T-helper 1 cell (primary cell): Measurements from ENCODE around the gene DENND1C.

Source experiments
- DNase-seq, 5 donors: peaks; one replicate each; pipeline ENCODE4 v3.0.0-alpha.2; 2012 to 2020

Gene DENND1C

DNA sequence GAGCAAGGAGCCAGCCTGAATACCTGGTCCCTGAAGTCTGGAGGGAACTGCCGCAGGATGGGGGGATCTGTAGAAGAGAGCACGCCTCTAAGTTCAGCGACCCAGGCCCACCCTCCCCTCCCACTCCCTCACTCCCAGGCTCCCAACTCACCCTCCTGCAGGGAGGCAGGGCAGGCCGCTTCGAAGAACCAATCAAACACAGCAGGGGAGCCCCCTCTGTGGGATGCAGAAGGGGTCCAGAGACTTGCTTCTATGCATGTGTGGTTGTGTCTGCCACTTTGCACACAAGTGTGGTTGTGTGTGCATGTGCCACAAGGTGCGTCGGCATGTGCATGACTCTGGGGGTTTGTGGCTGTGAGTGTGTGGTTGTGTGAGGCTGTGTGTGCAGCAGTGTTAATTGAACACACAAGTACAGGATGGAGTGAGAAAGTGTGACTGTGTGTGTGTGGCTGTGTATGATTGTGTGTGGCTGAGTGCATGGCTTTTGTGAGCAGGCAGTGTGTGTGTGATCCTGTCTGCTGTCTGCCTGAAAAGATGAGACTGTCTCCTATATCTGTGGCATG is 1.7 kb downstream of the DENND1C start:
- no peak for DNase-seq

DNA sequence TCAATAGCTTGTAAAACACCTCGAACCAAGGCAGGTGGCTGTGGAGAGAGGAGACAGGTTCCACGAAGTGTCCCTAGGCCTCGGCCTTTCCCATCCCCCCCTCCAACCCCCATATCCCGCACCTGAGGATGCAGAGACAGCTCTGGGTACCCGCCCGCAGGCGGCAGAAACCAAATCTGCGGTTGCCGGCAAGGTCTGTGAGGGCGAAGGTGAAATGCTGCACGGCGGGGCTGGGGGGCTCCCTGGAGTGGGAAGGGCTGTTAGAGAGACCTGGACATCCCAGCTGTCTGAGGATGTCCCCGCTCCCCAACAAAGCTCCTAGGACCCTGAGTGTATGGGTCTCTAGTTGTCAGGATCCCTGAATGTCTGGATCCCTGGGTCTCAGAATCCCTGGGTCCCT is 2.8 kb downstream of the DENND1C start:
- no peak for DNase-seq

DNA sequence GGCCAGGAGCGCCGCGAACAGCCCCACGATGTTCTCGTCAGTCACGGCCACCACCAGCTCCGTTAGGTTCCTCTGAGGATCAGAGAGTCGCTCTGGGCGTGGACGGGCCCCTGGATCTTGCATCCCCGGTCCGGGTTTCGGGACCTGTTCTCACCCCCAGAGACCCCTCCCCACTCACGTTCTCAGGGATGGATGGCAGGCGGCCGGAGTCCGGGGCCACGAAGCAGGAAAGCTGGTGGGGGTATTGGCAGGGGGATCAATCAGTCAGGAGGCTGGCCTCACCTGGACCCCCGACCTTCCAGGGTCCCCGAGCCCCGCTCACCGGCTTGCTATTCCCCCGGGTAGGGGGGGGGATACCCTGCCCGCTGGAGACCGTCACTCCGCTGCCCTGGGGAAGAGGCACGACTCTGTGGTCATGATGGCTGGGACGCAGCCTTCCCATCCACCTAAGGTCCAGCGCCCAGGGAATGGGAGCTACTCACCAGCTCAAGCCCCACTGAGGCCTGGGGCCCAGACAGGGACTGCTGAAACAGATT is 4.6 kb downstream of the DENND1C start:
- DNase-seq, result no peak

DNA sequence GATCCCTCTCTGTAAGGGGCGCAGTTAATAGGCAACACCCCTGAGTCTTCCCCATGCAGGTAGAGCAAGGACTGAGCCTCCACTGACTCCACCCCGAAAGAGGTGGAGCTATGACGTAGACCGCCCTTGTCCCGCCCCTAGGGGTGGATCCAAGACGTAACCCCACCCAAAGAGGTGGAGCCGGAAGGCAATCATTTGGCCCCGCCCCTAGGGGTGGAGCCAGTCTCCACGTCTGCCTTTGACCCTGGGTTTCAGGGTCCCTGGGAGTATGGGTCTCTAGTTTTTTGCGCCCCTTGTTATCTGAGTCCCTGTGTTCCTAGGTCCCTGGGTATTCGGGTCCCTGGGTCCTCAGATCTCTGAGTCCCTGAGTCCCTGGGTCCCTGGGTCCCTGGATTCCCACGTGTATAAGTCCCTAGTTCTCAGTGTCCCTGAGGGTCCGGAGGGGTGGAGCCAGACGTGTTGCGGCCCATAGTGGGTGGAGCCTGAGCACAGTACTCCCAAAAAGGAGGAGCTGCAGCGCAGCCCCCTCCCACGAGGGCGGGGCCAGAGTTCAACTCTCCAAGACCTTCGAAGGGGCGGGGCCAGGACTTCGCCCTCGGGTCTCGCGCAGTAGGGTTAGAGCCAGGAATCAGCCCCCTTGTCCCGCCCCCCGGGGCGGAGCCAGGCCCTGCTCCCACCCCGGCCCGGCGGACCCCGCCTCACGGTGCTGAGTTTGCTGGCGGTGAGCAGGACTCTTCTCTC is 5.3 kb downstream of the DENND1C start:
- DNase-seq, result peak in 4 of 5 donors; percentile 42 to 62 (median 52)

DNA sequence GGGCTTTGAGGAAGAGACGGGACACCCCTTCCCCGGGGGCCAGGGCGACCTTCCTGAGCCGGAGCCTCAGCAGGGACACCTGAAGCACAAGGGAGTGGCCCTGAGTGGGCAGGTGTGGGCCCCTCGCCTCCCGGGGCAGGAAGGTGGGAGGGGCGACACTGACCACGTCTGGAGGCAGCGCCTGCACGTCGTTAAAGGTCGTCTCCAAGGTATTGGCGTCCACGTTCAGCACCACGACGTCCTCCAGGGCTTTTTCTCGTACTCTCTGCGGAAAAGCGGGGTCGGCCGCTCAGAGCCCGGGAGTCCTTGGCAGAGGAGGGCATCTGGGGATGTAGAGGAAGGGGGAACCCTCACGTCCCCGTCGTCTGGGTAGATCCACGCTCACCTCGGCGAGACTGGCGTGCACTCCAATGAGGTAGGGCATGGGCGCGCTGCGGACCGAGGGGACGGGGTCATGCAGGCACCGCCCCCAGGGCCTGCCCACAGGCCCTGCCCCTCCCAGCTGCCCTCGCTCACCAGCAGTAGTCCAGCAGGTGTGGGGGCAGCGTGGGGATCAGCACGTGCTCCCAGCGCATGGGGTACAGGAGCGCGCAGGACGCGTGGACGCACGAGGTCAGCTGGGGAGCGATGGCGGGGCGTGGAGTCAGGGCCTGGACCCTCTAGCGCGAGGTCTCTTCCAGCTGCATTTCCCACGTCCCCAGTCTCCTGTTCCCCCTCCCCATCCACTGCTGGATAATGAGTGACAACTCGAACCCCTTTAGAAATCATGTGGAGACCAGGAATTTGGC is 6.1 kb downstream of the DENND1C start:
- DNase-seq, result no peak

DNA sequence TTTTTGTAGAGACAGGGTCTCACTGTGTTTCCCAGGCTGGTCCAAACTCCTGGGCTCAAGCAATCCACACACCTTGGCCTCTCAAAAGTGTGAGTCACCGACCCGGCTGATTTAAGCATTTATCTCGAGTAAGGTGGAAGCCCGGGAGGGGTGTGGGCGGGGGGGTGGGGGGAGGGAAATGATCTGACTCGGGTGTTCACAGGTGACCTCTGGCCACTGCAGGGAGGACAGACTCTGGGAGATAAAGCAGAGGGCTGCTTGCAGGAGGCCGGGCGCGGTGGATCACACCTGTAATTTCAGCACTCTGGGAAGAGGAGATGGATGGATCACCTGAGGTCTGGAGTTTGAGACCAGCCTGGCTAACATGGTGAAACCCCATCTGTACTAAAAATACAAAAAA is 7.9 kb downstream of the DENND1C start:
- no peak for DNase-seq

DNA sequence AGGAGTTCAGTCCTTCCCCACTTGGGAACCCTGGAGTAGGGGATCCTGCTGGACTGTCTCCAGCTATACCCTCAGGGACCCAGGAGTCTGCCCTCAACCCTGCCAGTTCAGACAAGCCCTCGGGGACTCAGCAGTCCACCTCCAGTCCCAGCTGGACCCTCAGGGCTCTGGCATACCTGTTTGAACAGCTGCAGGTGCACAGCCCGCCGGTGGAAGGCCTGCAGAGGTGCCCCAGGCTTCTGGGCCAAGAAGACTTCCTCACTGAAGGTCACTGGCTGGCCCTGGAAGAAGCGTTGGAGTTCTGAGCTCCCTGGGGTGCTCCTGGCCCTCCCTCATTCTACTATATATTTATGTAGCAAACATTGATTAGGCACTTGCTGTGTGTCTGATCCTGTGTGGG is 8.9 kb downstream of the DENND1C start:
- no peak for DNase-seq

DNA sequence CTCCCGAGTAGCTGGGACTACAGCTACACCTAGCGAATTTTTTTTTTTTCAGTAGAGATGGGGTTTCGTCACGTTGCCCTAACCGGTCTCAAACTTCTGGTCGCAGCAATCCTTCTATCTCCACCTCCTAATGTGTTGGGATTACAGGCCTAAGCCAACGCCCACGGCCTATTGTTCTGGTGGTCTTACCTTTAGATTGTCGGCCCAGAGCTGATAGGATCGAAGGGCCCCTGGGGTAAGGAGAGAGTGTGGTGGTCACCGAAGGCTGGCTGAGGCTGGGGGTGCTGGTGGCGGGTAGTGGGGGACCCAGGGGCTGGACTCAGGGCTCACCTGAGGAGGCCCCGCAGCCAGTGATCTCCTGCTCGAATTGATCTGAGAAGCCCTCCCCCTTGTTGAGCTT is 10.5 kb downstream of the DENND1C start:
- DNase-seq, result no peak

DNA sequence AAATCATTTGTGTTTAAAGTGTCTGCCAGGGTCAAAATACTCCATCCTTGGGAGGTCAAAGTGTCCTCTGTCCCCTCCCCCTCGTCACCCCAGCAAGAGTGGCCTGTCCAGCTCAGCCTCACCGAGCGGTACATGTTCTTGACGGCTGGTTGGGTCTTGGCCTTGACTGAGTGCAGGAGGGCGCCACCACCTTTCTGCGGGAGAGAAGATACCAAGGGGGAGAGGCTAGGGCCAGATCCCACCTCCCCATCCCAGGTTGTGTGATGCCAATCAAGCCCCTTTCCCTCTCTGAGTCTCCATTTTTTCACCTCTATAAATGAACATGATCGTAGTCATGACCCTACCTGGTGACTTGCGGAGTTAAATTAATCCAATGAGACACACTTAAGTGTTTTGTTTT is 11.4 kb downstream of the DENND1C start:
- no peak for DNase-seq

DNA sequence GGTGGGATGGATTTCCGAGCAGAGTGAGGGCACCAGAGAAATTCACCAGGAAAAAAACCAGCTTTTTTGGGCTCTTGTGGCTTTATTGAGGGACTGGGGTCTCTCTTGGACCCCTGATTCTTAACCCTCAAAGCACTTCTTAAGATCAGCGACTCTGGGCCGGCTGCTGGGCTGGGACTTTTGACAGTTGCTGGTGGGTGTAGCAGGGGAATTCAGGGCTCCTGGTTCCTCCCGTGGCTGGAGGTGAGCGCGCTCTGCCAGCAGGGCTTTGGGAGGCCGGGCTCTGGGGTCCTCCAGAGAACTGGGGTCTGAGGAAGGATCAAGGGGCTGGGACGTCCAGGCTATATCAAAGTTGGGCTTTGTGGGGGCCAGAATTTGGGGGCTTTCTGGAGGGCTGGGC is 14.2 kb downstream of the DENND1C start:
- DNase-seq, result no peak

DNA sequence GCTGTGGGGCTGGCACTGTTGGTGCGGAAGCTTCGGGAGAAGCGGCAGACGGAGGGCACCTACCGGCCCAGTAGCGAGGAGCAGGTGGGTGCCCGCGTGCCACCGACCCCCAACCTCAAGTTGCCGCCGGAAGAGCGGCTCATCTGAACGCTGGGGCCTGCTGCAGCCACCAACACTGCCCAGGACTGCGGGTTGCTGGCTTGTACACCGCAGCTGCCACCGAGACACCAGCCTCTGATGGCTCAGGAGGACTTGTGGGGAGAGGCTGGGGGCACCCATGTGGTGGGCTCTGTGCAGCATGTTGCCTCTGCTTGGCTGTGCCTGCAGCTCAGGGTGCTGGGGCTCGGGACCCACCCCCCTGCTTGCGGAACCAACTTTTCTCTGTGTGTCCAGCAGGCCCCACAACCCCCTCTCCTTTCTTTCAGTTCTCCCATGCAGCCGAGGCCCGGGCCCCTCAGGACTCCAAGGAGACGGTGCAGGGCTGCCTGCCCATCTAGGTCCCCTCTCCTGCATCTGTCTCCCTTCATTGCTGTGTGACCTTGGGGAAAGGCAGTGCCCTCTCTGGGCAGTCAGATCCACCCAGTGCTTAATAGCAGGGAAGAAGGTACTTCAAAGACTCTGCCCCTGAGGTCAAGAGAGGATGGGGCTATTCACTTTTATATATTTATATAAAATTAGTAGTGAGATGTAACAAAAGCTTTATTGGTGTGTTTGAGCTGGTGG is 14.9 kb downstream of the DENND1C start:
- DNase-seq, result no peak

DNA sequence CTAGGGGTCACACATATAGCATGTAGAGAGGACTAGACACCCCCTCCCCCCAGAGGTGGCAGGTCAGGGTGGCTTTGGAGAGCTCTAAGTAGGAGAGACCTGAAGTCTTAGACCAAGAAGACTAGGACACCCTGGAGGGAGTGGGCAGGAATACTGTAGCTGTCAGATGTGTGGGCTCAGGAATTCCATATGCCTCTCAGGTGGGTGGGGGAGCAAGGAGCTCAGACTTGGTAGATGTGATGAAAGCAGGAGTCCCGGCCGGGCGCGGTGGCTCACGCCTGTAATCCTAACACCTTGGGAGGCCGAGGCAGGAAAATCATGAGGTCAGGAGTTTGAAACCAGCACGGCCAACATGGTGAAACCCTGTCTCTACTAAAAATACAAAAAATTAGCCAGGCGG is 15.9 kb downstream of the DENND1C start:
- no peak for DNase-seq

DNA sequence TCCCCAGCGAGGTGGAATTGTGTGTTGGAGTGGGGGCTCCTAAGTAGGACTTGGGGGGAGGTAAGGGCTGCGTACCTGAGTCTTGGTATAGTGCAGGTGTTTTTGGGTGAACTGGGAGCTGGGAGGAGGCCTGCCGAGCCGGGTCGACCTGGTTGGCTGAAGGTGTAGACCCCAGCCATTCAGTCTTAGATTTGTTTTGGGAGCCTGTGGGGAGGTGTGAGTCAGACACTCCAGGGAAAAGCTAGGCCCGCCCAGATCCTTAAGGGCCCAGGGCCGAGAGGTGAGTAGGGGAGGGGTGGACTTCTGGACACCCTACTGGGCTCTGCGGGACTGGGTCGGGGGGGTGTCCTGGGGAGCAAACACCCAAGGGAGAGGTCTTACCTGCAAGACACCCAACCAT is 16.6 kb downstream of the DENND1C start:
- no peak for DNase-seq

DNA sequence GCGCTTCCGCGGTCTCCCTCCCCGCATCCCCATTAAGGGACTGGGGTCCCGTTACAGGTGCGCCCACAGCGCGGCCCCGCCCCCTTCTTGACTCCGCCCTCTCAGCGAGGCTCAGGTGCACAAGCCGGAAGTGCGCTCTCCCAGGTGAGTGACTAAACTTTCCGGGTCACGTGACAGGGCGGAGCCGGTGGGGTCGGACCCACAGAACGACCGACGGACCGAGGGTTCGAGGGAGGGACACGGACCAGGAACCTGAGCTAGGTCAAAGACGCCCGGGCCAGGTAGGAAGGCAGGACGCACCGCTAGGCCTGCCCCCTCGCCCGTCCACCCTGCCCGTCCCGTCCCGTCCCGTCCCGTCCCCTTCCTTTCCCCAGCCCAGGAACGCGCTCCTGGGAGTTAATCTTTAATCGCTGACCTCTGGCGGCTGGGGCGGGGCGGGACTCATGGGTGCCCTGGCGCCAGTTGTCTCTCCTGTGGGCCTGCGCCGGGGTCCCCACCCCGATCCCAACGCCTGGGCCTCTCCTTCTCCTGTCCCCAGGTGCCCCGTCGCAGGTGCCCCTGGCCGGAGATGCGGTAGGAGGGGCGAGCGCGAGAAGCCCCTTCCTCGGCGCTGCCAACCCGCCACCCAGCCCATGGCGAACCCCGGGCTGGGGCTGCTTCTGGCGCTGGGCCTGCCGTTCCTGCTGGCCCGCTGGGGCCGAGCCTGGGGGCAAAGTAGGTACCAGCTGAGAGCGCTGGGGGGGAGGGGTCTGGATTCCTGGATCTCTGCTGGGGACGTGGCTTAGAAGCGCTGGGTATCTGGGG is 17.3 kb downstream of the DENND1C start, which contains the start of gene CRB3:
Gene CRB3 (plus strand): TSS at position 202 of the 804 bp plus-strand sequence. CDS start 431 bp downstream, at position 633.
- DNase-seq, result peak in 3 of 5 donors; percentile 50 to 51 (median 50)

DNA sequence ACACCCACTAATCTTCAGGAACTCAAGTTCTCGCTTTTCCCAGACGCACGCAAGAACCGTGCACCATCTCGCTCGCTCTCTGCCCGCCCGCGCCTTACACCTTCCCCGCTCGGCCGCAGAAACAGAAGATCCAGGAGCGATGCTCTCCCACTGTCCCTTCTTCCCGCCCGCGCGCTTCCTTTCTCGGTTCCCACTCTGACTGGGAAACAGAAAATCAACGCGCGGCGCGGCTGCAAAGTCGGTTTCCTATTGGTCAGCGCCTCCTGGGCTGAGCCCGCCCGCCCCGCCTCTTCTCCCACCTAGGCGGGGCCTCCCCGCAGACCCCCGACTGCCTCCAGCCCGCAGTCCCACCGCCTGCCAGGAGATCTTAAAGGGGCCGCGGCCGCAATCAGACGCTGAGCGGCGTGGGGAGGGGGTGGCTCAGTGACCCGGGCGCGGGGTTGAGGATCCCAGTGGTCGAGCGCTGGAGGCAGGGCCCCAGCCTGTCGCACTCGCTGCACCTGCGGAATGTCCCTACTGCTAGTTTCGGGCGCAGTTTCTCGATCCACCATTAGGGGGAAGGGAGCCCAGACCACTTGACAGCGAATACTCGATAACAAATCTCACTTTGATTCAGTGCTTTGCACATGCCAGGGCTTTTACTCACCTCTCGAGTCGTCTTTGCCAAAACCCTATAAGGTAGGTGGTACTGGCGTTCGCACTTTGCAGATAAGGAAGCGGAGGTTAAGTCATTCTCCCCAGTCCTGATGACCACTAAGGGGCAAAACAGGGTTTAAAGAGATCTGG is 21.3 kb downstream of the DENND1C start:
- peak; percentile 87 to 97 (median 94) for DNase-seq

DNA sequence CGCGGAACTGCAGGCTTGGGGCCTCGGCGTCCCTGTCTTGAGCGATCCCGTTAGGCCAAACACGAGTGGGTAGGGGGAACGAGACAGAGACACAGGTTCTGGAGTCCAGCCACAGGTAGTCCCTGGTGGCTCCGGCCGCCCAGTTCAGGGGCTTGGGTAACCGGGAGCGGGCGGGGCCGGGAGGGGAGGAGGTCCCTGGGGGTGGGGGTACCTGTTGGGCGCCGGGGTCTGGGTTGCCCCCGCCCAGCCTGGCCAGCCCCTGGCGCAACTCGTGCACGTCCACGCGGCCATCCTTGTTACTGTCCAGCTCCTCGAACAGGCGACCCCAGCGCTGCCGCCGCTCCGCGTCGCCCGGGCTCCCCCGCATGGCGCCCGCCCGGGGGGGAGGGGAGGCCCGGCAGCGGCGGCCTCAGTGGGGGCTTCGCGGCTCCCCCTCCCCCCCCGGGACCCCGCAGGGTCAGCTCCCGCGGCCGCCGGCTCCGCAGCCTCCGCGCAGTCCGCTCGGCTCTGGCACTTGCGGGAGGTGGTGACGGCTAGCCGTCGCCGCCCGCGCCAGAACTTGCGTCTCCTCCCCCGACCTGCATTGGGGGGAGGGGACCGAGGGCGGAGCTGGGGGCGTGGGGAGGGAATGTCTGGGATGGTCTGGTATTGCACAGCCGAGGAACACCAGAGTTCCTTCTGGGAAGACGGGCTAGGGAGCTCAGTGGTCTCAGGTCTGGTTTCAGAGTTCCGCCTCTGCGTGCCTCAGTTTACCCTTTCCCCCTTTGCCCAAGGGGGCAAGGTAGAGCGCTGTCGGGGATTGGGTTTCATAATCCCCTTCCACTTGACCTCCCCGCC is 22.1 kb downstream of the DENND1C start, which contains the start of gene SLC25A23:
Gene SLC25A23 (minus strand): TSS at position 531 of the 837 bp plus-strand sequence. CDS start 164 bp downstream, at position 367.
- DNase-seq, result peak; percentile 26 to 74 (median 44)

DNA sequence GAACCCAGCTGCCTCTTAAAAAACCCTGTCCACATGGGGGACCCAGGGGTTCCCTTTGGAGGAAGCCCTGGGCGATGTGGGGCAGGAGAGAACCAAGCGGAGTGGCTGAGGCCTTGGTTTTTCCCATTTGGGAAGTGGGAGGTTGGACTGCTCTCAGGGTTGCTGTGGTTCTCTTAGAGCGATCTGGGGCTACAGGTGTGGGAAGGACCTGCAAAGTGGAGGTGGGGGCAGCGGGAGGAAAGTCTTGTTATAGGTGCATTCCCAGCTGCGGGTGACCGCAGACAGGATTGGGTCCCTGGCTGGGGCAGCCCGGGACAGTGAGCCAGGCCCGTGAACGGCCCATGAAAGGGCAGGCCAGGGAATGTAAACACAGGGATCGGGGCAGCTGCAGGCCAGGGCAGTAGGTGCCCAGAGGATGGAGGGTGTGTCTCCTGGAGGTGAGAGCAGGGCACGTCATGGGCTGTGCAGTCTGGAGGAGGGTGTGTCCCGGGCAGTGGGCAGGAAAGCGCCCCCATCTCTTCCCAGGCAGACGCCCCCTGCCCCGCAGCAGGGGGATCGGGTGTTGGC is 22.8 kb downstream of the DENND1C start:
- no peak for DNase-seq

DNA sequence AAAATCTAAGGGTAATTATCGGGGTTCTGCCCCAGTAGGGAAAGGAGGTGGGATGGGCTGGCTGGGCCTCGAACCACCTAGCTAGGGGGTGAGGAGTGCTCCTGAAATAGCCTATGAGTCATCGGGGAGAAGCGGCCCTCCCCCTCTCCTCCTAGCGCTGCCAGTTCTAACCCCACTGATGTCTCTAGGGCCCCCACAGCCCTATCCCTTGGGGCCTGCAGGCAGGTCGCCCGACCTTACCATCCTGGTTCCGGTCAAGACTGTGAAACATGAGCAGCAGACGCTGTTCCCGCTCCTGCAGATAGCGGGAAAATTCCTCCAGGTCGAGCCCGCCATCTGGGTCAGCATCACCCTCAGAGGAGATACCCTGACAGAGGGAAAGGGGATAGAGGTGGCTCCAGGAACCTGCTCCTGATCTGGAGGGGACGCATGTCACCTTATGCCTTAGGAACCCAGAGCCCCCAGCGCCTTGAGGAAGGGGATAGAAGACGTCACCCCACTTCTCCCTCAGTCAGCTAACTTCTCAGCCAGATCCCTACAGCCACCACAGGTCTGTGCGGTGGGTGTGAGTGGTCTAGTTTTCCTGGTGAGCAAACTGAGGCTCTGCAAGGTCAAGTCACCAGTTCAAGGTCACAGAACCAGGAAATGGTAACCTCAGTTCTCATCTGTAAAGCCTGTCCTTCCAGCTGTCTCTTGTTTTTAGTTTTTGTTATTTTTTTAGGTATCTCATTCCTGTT is 23.5 kb downstream of the DENND1C start:
- no peak for DNase-seq

DNA sequence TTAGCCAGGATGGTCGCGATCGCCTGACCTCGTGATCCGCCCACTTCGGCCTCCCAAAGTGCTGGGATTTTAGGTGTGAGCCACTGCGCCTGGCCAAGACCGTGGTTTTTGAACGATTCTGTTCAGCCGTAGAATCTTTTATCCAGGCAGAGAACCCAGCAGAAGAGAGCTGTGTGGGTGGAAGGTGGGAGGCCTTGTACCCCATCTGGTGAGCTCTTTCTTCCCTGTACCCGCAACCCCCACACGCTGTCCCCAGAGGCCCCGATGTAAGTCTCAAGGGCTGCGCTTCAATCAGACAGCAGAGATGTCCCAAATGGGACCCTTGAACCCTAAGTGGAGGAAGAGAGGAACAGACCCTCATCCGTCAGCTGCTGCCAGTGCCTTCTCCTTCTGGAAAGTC is 25.7 kb downstream of the DENND1C start:
- DNase-seq, result no peak
